ENCODE results near the gene CREBRF.
A peak's percentile ranks its signal among the peaks of the same experiment; 100 is the strongest.
"Not testable (repeated sequence)": the region's sequence is repeated elsewhere in the genome, so short reads cannot be mapped to it uniquely, and the experiment has no call there.

The CREBRF gene

DNA sequence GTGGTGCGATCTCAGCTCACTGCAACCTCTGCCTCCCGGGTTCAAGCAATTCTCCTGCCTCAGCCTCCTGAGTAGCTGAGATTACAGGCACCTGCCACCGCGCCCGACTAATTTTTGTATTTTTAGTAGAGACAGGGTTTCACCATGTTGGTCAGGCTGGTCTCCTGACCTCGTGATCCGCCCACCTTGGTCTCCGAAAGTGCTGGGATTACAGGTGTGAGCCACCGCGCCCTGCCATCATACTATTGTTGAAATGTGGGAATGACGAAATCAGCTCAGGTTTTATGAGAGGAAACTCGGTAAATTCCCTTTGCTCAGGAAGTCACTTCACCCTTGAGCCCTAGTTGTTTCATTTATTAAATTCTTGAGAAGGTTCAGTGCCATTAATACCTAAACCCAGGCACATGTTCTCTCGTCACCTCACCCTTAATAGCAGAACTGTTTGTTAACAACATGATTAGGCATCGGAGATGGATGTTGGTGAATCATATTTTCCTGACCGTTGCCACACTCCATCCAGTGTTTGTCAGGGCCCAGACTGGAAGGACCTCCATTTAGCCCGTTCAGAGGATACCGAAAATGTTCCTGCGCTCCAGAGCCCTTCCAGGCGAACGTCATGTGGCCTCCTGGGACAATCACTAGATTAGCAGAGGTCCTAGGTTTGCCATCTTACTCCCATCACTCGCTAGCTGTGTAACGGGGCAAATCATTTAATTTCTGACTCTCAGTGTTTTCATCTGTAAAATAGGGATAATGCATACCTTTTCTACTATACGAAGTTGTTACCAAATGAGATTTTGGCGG lies 20.0 kb upstream of the CREBRF start:
- DNase-seq (ENCODE audit: low read depth in 3 of 3), result peak in 2 of 3 donors; percentile 25 to 27

DNA sequence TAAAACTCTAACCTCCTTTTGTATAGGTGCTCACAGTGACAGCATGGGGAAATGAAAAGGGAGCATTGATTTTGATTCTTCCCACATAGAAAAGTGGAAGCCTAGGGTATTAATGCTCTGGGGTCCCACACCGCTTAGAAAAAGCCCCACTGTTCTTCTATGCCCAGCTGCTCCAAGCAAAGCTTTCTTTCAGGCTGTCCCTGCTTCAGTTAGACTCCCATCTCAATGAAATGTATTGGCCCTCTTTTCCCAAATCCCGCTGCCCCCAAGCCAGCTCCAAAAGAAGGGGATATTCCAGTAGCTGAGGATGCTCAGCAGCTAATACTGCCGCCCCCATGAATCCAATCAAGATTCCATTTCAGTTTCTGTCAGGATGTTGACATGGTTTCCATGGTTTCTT lies 17.0 kb upstream of the CREBRF start:
- DNase-seq (ENCODE audit: low read depth in 3 of 3), result no peak

- no peak for DNase-seq (ENCODE audit: low read depth in 3 of 3)
Measured at GRCh38 chr5:173039964-173040363, 16.2 kb upstream of the CREBRF start.

GRCh38 chr5:173041881-173042762 lies 14.0 kb upstream of the CREBRF start:
- no peak for DNase-seq (ENCODE audit: low read depth in 3 of 3)

DNA sequence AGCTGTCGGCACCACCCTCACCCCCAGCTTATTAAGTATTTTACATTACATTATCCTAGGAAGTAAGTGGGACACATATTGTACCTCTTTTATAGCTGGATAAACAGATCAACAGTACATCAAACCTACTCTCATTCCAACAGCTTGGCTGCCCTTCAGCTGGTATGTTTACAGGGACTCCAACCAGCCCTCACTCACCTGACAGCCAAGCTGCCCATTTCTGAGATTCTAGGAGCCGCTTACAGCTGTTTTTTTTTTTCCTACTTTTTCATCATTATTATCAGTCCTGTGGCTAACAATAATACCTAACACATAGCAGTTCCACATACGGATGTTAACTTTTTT lies 13.4 kb upstream of the CREBRF start:
- no peak for DNase-seq (ENCODE audit: low read depth in 3 of 3)

DNA sequence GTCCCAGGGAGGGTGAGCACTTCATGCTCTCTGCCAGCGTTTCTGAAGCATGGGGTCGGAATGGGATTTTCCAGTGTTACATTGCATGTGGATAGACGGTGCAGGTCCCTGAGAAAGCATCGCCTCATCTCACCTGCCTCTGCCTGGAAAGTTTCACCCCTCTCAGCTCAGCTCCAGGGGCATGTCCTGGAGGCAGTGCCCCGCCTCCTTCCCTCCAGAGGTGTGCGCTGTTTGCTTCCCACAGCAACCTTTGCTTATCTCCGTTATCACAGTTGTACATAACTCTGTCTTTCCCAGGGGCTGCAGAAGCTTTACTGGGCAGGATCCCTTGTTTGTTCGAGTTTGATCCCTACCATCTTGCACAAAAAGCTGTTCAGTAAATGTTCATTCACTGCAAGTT lies 10.7 kb upstream of the CREBRF start:
- no peak for DNase-seq (ENCODE audit: low read depth in 3 of 3)

GRCh38 chr5:173047096-173047837 lies 8.9 kb upstream of the CREBRF start:
- not testable (repeated sequence) for DNase-seq (ENCODE audit: low read depth in 3 of 3)

GRCh38 chr5:173047838-173048105 lies 8.4 kb upstream of the CREBRF start:
- no peak for DNase-seq (ENCODE audit: low read depth in 3 of 3)

GRCh38 chr5:173050791-173051190 lies 5.4 kb upstream of the CREBRF start:
- no peak for DNase-seq (ENCODE audit: low read depth in 3 of 3)

DNA sequence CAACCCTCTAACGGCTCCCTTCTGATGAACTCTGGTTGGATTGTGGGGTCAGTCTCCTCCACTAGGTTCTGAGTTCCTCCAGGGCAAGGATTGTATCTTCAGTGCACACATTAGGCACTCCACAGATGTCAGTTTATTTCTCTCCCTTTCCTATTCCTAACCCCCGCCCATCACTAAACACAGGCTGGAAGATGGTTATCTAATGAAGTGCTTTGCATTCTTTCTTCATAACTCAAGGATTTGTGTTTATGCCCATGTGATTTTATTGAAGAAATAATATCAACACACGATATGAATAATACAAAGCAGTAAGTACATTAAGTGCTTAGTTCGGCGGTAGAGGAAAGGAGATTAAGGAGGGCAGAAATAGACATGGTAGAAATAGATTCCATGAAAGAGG lies 4.4 kb upstream of the CREBRF start:
- no peak for DNase-seq (ENCODE audit: low read depth in 3 of 3)

- DNase-seq (ENCODE audit: low read depth in 3 of 3), result no peak
Measured at GRCh38 chr5:173053041-173053440, 3.1 kb upstream of the CREBRF start.

DNA sequence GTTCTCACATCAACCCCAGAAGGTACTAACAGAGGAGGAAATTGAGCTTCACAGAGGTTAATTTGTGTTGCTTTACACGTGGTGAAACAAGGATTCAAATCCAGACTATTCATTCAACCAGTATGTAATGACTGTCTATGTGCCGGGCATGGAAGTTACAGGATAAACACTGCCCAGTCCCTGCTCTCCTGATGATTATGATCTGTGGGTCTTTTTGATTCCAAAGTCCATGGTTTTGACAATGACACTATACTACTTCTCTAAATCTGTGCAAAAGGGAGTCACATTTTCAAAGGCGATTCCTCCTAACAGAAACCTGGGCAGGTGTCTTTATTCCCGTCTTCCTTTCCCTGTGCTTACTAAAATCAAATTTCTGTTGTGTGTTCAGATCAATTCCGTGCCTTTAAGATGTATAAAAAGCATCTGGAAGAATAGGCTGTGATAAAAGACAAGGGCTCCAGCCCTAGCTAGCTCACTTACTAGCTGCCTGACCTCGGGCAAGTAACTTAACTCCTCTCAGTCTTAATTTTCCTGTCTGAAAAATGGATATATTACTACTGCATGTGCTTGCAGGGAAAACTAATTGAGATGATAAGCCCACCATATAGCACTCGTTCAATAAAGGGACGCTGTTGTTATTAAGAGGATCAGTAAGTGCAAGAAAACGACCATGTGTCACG lies 970 bp upstream of the CREBRF start:
- DNase-seq (ENCODE audit: low read depth in 3 of 3), result no peak

DNA sequence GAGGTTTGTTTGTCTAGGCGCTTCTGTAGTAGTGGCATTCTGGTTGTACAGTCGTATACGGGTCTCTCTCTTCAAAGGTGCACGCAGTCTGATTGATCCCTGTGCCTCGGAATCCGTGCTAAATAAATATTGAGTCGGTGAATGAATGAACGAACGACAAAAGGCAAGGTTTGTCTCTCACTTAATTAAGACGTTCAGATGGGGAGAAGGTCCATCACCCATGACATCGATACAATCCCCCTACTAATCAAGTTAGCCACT lies 500 bp upstream of the CREBRF start:
- DNase-seq (ENCODE audit: low read depth in 3 of 3), result no peak

DNA sequence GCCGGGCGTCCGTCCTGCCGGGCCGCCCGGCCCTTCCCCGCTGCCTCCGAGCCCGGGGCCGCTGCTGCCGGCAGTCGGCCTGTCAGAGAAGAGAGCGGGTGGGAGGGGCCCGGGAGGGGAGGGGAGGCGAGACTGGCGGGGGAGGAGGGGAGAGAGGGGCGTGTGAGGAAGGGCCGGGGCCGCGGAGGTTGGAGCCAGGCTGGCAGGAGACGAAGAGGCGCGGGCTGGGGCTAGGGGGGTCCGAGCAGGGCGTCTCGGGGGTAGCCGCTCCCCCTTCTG lies 570 bp downstream of the CREBRF start:
- DNase-seq (ENCODE audit: low read depth in 3 of 3), result peak in 2 of 3 donors; percentile 58 to 84

GRCh38 chr5:173057062-173057924 lies 1.1 kb downstream of the CREBRF start:
- peak; percentile 98 to 99 (median 99) for DNase-seq (ENCODE audit: low read depth in 3 of 3)

DNA sequence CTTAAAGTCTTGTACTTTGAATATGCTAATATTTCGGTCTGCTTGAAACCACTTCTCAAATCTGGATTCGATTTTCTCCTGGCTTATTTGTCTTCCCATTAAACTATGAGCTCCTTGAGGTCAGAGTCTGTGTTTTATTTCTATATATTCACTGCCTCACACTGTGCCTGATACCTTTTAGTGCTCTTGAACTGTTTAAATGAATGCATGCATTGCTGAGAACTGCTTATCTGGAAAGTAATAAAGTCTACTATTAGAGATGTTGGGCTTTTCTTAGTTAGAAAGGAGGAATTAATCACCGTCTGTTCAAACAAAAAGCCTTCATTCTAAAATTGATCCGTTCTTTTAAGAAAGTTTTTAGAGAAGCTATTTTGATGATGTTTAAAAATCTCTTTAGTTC lies 6.0 kb downstream of the CREBRF start:
- DNase-seq (ENCODE audit: low read depth in 3 of 3), result no peak

DNA sequence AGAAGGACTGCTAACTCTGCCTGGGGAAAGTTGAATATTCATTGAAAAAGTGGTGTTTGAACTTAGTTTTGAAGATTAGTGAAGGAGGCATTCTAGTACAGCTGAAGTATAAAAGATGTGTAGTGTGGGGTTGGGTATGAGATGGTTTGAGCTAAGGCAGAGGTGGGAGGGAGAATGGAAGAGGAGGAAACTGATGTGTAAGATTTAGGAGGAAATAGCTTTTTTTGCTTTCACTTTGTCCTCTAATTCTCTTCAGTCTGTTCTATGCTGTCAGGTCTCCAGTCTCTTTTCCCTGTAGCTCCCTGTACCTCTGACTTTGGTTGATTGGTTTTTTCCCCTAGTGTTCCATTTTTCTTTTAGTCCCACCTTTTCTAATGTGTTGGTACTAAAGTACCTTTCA lies 9.0 kb downstream of the CREBRF start:
- DNase-seq (ENCODE audit: low read depth in 3 of 3), result no peak

DNA sequence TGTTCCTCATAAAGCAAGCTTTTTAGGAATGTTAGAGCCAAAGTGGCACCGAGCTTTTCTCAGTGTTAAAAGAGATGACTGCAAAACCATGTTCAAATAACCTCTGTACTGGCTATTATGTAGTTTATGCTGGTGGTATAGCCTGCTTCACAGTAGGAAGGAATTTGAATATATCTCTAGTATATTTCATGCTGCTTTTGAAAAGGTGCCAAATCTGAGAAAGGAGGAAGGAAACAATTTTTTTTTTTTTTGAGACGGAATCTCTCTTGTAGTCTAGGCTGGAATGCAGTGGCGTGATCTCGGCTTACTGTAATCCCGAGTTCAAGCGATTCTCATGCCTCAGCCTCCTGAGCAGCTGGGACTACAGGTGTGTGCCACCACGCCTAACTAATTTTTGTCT lies 13.5 kb downstream of the CREBRF start:
- no peak for DNase-seq (ENCODE audit: low read depth in 3 of 3)

GRCh38 chr5:173075137-173075843 lies 19.1 kb downstream of the CREBRF start:
- DNase-seq (ENCODE audit: low read depth in 3 of 3), result no peak

DNA sequence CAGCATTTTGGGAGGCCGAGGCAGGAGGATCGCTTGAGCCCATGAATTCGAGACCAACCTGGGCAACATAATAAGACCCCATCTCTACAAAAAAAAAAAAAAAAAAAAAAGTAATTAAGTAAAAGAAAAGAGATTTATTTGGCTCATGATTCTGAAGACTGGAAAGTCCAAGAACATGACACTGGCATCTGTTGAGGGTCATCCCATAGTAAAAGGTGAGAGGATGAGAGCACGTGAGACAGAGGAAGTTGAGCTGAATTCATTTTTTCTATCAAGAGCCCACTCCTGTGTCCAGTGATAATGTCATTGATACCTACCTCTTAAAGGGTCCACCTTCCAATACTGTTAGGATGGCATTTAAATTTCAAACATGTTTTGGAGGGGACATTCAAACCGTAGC lies 19.8 kb downstream of the CREBRF start:
- DNase-seq (ENCODE audit: low read depth in 3 of 3), result no peak

GRCh38 chr5:173076471-173076870 lies 20.3 kb downstream of the CREBRF start:
- DNase-seq (ENCODE audit: low read depth in 3 of 3), result not testable (repeated sequence)
